PC-3 (cell line): ENCODE data around the gene ATP10B. TPM values are rescaled to one million over a fixed set of nuclear protein-coding genes. Genes with fewer than 3 reads are reported as not detected.

ENCODE experiments used
- ATAC-seq: fragments of 200-7000 bp; cut with Tn5 transposase; 2 replicates; pipeline ENCODE4 v1.9.1; 2020; ENCODE audit warnings: mild to moderate bottlenecking, moderate library complexity
- BruUV-seq: library from RNA; stranded (reverse); fragments of 400-500 nt; replicated peaks from 2 replicates; lab custom pipeline; 2021; lab: Mats Ljungman, UMichigan
- CTCF ChIA-PET: fragments of 300-600 bp; sonication (Branson Sonifier 250); formaldehyde crosslinking; loops from one replicate; lab custom pipeline; 2022; ENCODE audit warnings: antibody characterized with exemption; lab: Charles Lee
- POLR2A ChIA-PET: fragments of 300-600 bp; sonication (Branson Sonifier 250); formaldehyde crosslinking; loops from one replicate; lab custom pipeline; 2022; ENCODE audit warnings: antibody characterized with exemption; ENCODE audit not compliant: unreplicated experiment; lab: Charles Lee
- DNase-seq: peaks from one replicate; pipeline ENCODE4 v3.0.0-alpha.2; 2015
- H2AFZ ChIP-seq: fragments of 300-600 bp; sonication (generic); 2 replicates; pipeline ENCODE4 v1.6.0; 2016; ENCODE audit warnings: antibody characterized with exemption, low read length
- H3F3A ChIP-seq: fragments of 300-600 bp; sonication (generic); one replicate; pipeline ENCODE4 v1.6.0; 2017; ENCODE audit warnings: antibody characterized with exemption, low read length, control low read depth, mild to moderate bottlenecking; ENCODE audit not compliant: unreplicated experiment
- H3K27ac ChIP-seq: fragments of 300-600 bp; sonication (generic); 2 replicates; pipeline ENCODE4 v1.5.1; 2016; ENCODE audit warnings: mild to moderate bottlenecking, low read length
- H3K27me3 ChIP-seq: fragments of 300-600 bp; sonication (generic); 2 replicates; pipeline ENCODE4 v1.6.1; 2016; ENCODE audit warnings: low read length, mixed read lengths
- H3K36me3 ChIP-seq: fragments of 300-600 bp; sonication (generic); 2 replicates; pipeline ENCODE4 v1.6.1; 2016; ENCODE audit warnings: low read depth, mixed run types, low read length, mixed read lengths
- H3K4me1 ChIP-seq: fragments of 300-600 bp; sonication (generic); 2 replicates; pipeline ENCODE4 v1.5.1; 2016; ENCODE audit warnings: low read length; ENCODE audit not compliant: insufficient read depth
- H3K4me2 ChIP-seq: fragments of 300-600 bp; sonication (generic); 2 replicates; pipeline ENCODE4 v1.6.0; 2016; ENCODE audit warnings: low read length
- H3K4me3 ChIP-seq: fragments of 300-600 bp; sonication (generic); 2 replicates; pipeline ENCODE4 v1.5.1; 2016; ENCODE audit warnings: mild to moderate bottlenecking, low read length, mixed read lengths
- H3K79me2 ChIP-seq: fragments of 300-600 bp; sonication (generic); 2 replicates; pipeline ENCODE4 v1.6.1; 2017; ENCODE audit warnings: low read length, mixed read lengths
- H3K9ac ChIP-seq: fragments of 300-600 bp; sonication (generic); 2 replicates; pipeline ENCODE4 v1.6.0; 2016; ENCODE audit warnings: mild to moderate bottlenecking, low read length
- H3K9me2 ChIP-seq: fragments of 300-600 bp; sonication (generic); replicated peaks from 2 replicates; pipeline ENCODE4 v1.6.1; 2016; ENCODE audit warnings: mixed run types, low read length, mixed read lengths
- H3K9me3 ChIP-seq: fragments of 300-600 bp; sonication (generic); 2 replicates; pipeline ENCODE4 v1.6.1; 2016; ENCODE audit warnings: low read length, mixed read lengths
- H4K20me1 ChIP-seq: fragments of 300-600 bp; sonication (generic); 2 replicates; pipeline ENCODE4 v1.6.1; 2016; ENCODE audit warnings: low read length, mixed read lengths
- EZH2 ChIP-seq: fragments of 300-600 bp; sonication (generic); IDR thresholded peaks from one replicate; pipeline ENCODE4 v1.6.1; 2017; ENCODE audit warnings: antibody characterized with exemption, mild to moderate bottlenecking, low read length; ENCODE audit not compliant: unreplicated experiment
- EZH2phosphoT487 ChIP-seq: fragments of 300-600 bp; sonication (generic); IDR thresholded peaks from 2 replicates; pipeline ENCODE4 v1.6.1; 2018; ENCODE audit warnings: mild to moderate bottlenecking, antibody characterized with exemption, low read length, borderline replicate concordance
- intact Hi-C: fragments of 100-400 bp; cut with micrococcal nuclease; formaldehyde crosslinking; loops from 2 replicates; pipeline ENCODE4 v1.9.0; 2023
- total RNA-seq: library from RNA; depleted of rRNA; stranded (reverse); fragments of >200 nt; gene quantifications from 2 replicates; pipeline ENCODE4 v1.2.3, GENCODE V29; 2014
- TF ChIP-seq, protein P1 (sequence below): fragments of 300-600 bp; sonication (generic); conservative IDR thresholded peaks from 2 replicates; pipeline ENCODE4 v1.5.1; 2017; ENCODE audit warnings: antibody characterized with exemption, low read depth, mild to moderate bottlenecking, low read length

The ATP10B gene
- total RNA-seq, 1 experiment from 2014 or later, result not detected

DNA sequence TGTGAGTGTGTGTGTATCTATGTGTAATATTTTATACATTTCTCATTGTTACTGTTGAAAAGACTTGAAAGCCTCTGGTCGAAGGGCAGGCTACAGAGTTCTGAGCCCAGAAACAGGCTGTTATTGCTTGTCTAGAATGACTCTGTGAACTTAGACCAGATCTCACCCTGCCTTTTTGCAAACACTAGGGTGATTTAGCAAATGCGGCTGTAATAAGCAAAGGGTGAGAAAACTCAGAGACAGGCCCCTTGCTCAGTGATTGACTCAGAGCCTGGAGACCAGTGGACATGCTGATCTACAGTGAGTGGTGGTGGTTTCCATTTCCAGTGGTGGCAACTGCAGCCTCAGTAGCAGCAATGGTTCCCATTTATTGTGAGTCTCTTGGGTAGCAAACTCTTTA is 183.7 kb downstream of the ATP10B start:
- TF ChIP-seq EZH2phosphoT487, result no peak
- TF ChIP-seq, protein P1, sequence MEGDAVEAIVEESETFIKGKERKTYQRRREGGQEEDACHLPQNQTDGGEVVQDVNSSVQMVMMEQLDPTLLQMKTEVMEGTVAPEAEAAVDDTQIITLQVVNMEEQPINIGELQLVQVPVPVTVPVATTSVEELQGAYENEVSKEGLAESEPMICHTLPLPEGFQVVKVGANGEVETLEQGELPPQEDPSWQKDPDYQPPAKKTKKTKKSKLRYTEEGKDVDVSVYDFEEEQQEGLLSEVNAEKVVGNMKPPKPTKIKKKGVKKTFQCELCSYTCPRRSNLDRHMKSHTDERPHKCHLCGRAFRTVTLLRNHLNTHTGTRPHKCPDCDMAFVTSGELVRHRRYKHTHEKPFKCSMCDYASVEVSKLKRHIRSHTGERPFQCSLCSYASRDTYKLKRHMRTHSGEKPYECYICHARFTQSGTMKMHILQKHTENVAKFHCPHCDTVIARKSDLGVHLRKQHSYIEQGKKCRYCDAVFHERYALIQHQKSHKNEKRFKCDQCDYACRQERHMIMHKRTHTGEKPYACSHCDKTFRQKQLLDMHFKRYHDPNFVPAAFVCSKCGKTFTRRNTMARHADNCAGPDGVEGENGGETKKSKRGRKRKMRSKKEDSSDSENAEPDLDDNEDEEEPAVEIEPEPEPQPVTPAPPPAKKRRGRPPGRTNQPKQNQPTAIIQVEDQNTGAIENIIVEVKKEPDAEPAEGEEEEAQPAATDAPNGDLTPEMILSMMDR, result no peak
- no peak for TF ChIP-seq EZH2
- H4K20me1 ChIP-seq, result no peaks in the 10 kb centered on the region
- intact Hi-C loops, result no loop called here
- ATAC-seq (no peak), DNase-seq (no peak)
- H3K9ac ChIP-seq, result no peak overlapping the region
- no peak overlapping the region for H3K27ac ChIP-seq
- H3K36me3 ChIP-seq, result no peaks in the 10 kb centered on the region
- H3K4me1 ChIP-seq, result no peaks in the 10 kb centered on the region
- ChIA-PET CTCF (no interaction called here), POLR2A (no interaction called here)
- H2AFZ ChIP-seq, result no peak overlapping the region
- H3K4me3 ChIP-seq, result no peak overlapping the region
- no peaks in the 10 kb centered on the region for H3K79me2 ChIP-seq
- H3K9me2 ChIP-seq, result no peaks in the 10 kb centered on the region
- BruUV-seq, result no TSS peak
- no peak overlapping the region for H3K4me2 ChIP-seq
- H3F3A ChIP-seq, result no peaks in the 10 kb centered on the region
- peaks cover 11% of the 10 kb centered on the region; the same call in 1 of the 2 replicates for H3K27me3 ChIP-seq
- H3K9me3 ChIP-seq, result no peaks in the 10 kb centered on the region

DNA sequence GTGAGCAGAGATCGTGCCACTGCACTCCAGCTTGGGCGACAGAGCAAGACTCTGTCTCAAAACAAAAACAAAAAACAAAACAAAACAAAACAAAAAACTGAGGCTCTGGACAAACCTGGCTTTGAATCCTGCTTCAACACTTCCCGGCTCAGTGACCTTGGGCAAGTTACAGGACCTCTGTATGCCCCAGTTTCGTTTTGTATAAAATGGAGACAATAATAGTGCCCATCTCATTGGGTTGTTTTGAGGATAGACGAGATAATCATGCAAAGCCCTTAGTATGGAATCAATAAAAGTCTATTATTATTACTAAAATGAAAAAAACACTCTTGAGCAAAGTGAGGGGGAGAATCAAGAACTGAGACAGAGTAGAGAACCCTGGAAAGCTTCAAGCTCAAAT is 184.9 kb downstream of the ATP10B start:
- DNase-seq, result no peak
- no peak overlapping the region for H3K9ac ChIP-seq
- ATAC-seq, result no peak
- H3F3A ChIP-seq, result no peaks in the 10 kb centered on the region
- no peak overlapping the region for H3K27ac ChIP-seq
- no peaks in the 10 kb centered on the region for H3K79me2 ChIP-seq
- BruUV-seq, result no TSS peak
- no peak overlapping the region for H3K4me2 ChIP-seq
- no peaks in the 10 kb centered on the region for H4K20me1 ChIP-seq
- no peaks in the 10 kb centered on the region for H3K36me3 ChIP-seq
- ChIA-PET CTCF (no interaction called here), POLR2A (no interaction called here)
- H3K27me3 ChIP-seq, result peaks cover 11% of the 10 kb centered on the region; the same call in 1 of the 2 replicates
- intact Hi-C loops, result no loop called here
- no peak for TF ChIP-seq EZH2
- no peak for TF ChIP-seq EZH2phosphoT487
- TF ChIP-seq, protein P1, result no peak
- no peak overlapping the region for H3K4me3 ChIP-seq
- H3K9me3 ChIP-seq, result no peaks in the 10 kb centered on the region
- no peak overlapping the region for H2AFZ ChIP-seq
- no peaks in the 10 kb centered on the region for H3K9me2 ChIP-seq
- H3K4me1 ChIP-seq, result no peaks in the 10 kb centered on the region

DNA sequence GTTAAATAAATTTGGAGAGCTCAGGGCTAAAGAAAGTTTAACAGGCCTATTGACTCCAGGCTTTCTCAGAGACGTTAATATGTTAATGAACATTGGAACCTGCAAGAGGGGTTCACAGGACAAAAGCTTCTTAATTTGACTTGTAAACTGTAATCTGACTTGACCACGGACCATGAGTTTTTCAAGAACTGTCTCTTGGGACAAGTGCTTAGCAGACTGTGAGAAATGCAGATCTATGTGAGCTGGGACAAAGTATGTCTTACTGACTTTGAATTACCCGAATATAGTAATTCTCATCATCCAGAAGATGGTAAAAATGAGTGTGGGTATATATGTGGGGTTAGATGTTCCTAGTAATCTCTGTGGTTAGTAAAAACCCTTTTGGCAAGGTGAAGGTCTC is 186.6 kb downstream of the ATP10B start:
- Histone ChIP-seq H3K27me3 (peaks cover 11% of the 10 kb centered on the region; the same call in 1 of the 2 replicates), H4K20me1 (no peaks in the 10 kb centered on the region), H3K4me2 (no peak overlapping the region), H3K27ac (no peak overlapping the region), H3K36me3 (no peaks in the 10 kb centered on the region), H3K9me2 (no peaks in the 10 kb centered on the region), H2AFZ (no peak overlapping the region), H3K4me1 (no peaks in the 10 kb centered on the region), H3K9ac (no peak overlapping the region), H3K9me3 (no peaks in the 10 kb centered on the region), H3K79me2 (no peaks in the 10 kb centered on the region), H3K4me3 (no peak overlapping the region), H3F3A (no peaks in the 10 kb centered on the region)
- CTCF ChIA-PET, result no interaction called here
- intact Hi-C loops, result no loop called here
- ATAC-seq (no peak), DNase-seq (no peak)
- POLR2A ChIA-PET, result no interaction called here
- BruUV-seq, result no TSS peak
- TF ChIP-seq EZH2phosphoT487, result no peak
